GM12874 (cell line): ENCODE data around the gene PNPO.

Source experiments
- CTCF ChIP-seq: IDR thresholded peaks from 2 replicates; pipeline ENCODE4 v1.5.1; 2011; ENCODE audit warnings: low read depth, mild to moderate bottlenecking, control low read depth, low read length, moderate library complexity; ENCODE audit not compliant: insufficient read depth

PNPO gene

GRCh38 chr17:47983492-47984223 lies 42.3 kb downstream of the PNPO start:
- no peak for TF ChIP-seq CTCF

- no peak for TF ChIP-seq CTCF
These were observed 45.1 kb downstream of the PNPO start for GRCh38 chr17:47986520-47986919.

GRCh38 chr17:47987240-47987835 lies 46.0 kb downstream of the PNPO start:
- no peak for TF ChIP-seq CTCF

- no peak for TF ChIP-seq CTCF
These were observed 47.8 kb downstream of the PNPO start for GRCh38 chr17:47989159-47989558.

GRCh38 chr17:47989700-47990099 lies 48.3 kb downstream of the PNPO start:
- TF ChIP-seq CTCF: no peak

GRCh38 chr17:47990962-47991731 lies 49.8 kb downstream of the PNPO start:
- TF ChIP-seq CTCF: no peak

GRCh38 chr17:47992216-47992615 lies 50.8 kb downstream of the PNPO start:
- no peak for TF ChIP-seq CTCF
